DMS53 treated with DMSO at 0.1 percent for 48 hours (cell line): ENCODE results near the gene PRELID3B.
"Not testable (repeated sequence)": the region's sequence is repeated elsewhere in the genome, so short reads cannot be mapped to it uniquely, and the experiment has no call there.

ENCODE experiments used
- DNase-seq: peaks from one replicate; lab custom pipeline; 2025; ENCODE audit not compliant: unreplicated experiment; lab: John Stamatoyannopoulos, UW

The PRELID3B gene

DNA sequence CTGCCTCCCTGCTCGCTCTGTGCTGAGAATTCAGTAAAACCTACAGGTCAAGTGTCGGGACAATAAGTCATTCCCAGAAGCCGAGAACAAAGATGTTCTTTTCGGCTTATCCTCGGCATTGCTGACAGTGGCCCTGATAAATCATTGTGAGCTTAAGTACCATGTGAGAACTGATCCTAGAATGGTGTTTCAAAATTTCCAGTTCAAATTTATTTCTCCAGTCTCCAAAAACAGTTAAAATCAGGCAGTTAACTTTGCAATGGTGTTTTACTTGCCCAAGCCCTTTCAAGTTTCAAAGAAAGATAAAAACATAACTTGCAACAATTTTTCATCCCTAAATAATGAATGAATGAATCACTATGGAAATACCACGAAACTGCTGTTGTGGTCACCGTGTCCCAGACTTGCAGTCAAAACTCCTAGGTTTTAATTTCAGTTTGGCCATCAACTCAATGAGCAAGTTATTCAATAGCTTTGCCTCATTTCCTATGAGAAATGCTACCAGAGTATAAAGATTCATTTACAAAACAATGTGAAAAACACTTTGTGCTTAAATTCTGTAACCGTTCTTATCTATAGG is 14.8 kb downstream of the PRELID3B start:
- no peak for DNase-seq

- no peak for DNase-seq
These were observed 15.5 kb downstream of the PRELID3B start for GRCh38 chr20:59026904-59027740.

DNA sequence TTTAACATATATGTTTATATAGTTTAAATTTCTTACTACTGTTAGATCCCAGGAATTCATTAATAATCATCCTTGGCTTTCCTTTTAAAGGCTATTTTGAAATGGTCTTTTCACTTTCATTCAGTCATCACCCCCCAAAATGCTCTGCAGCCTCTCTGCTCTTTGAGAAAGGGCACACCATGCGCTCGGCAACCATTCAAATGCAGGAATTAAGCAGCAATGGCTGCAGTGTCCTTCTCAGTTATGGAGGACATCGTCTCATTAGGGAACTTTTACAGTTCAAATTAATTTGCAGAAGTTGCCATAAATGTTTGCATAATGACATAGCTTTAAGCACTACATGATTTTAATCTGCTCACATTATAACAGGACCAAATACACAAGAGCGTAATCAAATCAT is 17.1 kb downstream of the PRELID3B start:
- DNase-seq, result no peak

DNA sequence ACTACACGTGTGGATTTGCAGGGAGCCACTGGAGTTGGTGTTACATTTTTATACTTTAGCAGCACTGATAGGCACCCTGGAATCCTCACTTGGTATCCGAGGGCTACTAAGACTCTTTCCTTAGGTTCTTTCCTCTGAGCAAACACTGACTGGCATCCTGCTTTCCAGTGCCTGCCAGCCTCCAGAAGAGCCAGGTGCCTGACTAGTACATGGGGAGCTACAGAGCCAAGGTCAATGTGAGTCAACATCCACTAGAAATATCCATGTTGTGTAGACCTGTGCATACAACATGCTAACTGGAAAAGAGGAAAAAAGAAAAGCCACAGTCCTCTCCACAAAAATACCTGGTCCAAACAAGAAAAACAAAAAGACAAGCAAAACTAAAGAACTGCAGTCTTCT is 17.5 kb downstream of the PRELID3B start:
- no peak for DNase-seq

DNA sequence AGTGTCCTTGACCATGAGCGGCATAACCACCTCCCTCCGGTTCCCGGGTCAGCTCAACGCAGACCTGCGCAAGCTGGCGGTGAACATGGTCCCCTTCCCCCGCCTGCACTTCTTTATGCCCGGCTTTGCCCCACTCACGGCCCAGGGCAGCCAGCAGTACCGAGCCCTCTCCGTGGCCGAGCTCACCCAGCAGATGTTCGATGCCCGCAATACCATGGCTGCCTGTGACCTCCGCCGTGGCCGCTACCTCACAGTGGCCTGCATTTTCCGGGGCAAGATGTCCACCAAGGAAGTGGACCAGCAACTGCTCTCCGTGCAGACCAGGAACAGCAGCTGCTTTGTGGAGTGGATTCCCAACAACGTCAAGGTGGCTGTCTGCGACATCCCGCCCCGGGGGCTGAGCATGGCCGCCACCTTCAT is 18.5 kb downstream of the PRELID3B start:
- DNase-seq, result no peak

- DNase-seq, result no peak
These were observed 19.0 kb downstream of the PRELID3B start for GRCh38 chr20:59023616-59024015.

DNA sequence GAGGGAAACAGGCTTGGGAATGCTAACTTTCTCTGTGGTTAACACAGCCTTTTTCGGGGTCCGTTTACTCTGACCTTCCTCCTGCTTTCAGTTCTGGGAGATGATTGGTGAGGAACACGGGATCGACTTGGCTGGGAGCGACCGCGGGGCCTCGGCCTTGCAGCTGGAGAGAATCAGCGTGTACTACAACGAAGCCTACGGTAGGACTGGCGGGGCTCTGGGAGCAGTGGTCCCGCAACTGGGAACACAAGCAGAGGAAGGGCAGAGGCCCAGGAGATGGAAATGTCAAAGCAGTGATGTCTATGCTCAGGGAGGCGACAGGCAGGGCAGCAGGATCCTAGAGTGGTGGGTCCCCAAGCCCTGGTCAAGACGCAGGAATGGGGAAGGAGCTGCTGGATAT is 19.8 kb downstream of the PRELID3B start:
- DNase-seq, result no peak

- no peak for DNase-seq
These were observed 21.5 kb downstream of the PRELID3B start for GRCh38 chr20:59020938-59021551.

GRCh38 chr20:59019217-59019616 is 23.4 kb downstream of the PRELID3B start, which contains the start of gene TUBB1:
TUBB1 (plus strand) TSS chr20:59019429; CDS start chr20:59019523, 94 bp downstream.
- no peak for DNase-seq

- no peak for DNase-seq
These were observed 23.8 kb downstream of the PRELID3B start for GRCh38 chr20:59018817-59019216.

DNA sequence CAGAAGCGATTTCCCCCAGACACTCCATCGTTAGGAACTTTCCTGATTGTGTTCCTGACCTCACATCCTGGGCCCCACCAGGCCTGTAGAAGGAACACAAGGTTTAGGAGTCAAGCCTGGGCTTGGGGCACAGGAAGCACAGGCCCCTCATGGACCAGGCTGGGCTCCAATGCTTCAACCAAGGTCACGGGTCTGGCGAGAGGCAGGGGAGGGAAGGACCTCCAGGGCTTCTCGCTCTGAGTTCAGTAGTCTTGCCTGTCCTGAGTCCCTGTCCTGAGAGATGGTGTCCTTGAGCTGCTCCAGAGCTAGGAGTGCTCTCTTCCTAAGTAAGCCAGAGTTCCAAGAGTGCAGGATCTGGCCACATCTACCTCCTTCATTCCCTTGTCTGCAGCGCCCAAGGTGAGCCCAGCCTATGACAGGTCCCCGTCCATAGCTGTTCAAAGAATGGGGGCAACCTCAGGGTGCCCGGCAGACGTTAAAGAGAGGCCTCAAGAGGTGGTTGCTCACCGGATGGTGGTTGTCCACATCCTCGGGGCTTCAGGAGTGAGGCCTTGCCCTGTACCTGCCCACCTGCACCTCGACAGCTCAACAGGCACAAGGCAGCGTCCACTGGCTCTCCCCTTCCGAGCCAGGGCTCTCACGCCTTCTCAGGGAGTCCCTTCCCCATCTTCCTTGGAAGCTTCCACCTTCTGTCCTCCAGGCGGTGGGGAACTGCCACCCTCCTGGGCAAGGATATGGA is 24.9 kb downstream of the PRELID3B start:
- DNase-seq, result no peak

DNA sequence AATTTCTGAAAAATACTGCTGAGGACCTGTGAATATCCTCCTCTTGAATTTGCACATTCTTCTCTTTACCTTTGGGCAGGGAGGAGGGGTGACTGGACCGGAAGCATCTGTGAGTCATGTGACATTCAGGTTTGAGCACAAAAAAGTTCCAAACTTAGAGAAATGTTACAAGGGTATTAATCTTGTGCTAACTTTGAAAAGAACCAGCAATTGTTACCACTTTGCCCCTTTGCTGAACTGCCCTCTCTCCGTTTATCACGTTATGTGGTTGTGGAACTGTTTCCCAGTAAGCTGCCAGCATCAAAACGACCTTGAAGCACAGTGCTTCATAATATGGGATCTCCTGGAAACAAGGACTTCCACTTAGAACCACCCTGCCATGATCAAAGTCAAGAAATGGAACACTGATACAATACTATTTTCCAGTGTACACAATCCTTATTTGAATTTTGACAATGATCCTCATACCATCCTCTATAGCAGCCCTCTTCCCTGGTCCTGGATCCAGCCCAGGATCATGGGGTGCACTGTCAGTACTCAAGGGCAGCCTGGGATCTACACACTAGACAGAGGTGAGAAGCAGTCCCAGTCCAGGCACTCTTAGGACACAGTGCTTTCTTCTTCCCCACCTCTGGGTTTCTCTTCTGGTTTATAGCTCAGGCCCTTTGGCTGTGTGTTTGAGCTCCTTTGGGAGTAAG is 25.6 kb downstream of the PRELID3B start:
- no peak for DNase-seq

GRCh38 chr20:59015812-59016711 is 26.5 kb downstream of the PRELID3B start:
- no peak for DNase-seq

GRCh38 chr20:59015411-59015810 is 27.2 kb downstream of the PRELID3B start:
- no peak for DNase-seq

GRCh38 chr20:59014680-59015389 is 27.8 kb downstream of the PRELID3B start:
- DNase-seq, result no peak

- no peak for DNase-seq
These were observed 28.5 kb downstream of the PRELID3B start for GRCh38 chr20:59013959-59014608.

GRCh38 chr20:59013031-59013951 is 29.3 kb downstream of the PRELID3B start:
- DNase-seq, result no peak

- DNase-seq, result not testable (repeated sequence)
These were observed 30.8 kb downstream of the PRELID3B start for GRCh38 chr20:59011874-59012157.
